Glomerular endothelial cell (primary cell): Measurements from ENCODE around the gene NLGN4X. TPM values are rescaled to one million over a fixed set of nuclear protein-coding genes. Genes with fewer than 3 reads are reported as not detected.

Source experiments
- DNase-seq: peaks from one replicate; pipeline ENCODE4 v3.0.0-alpha.2; 2011; ENCODE audit warnings: low read depth, low spot score; ENCODE audit errors: extremely low read depth
- total RNA-seq: library from RNA; depleted of rRNA; stranded (reverse); fragments of >200 nt; gene quantifications from 2 replicates; pipeline ENCODE4 v1.2.3, GENCODE V29; 2015

The NLGN4X gene
- total RNA-seq: 2.2 and 2.9 TPM in 2 replicates

GRCh38 chrX:6228720-6229119, at the start of gene NLGN4X:
TSS of gene NLGN4X (minus strand) at chrX:6228867. CDS start at chrX:6151466, 77,401 bp downstream.
- DNase-seq: no peak

- DNase-seq: no peak
These were observed 37.4 kb upstream of the NLGN4X start for GRCh38 chrX:6266041-6266440.

GRCh38 chrX:6262959-6263358, 34.3 kb upstream of the NLGN4X start:
- DNase-seq: no peak

- no peak for DNase-seq
These were observed 28.4 kb upstream of the NLGN4X start for GRCh38 chrX:6257025-6257424.

GRCh38 chrX:6244666-6245065, 16.0 kb upstream of the NLGN4X start:
- no peak for DNase-seq

- no peak for DNase-seq
These were observed 9.9 kb upstream of the NLGN4X start for GRCh38 chrX:6238576-6238975.

- DNase-seq: no peak
These were observed 732 bp downstream of the NLGN4X start for GRCh38 chrX:6227935-6228334.

GRCh38 chrX:6227453-6227835, 1.2 kb downstream of the NLGN4X start:
- no peak for DNase-seq

GRCh38 chrX:6226596-6227452, 1.8 kb downstream of the NLGN4X start:
- DNase-seq: no peak

GRCh38 chrX:6225911-6226595, 2.6 kb downstream of the NLGN4X start:
- DNase-seq: no peak

- DNase-seq: no peak
These were observed 3.3 kb downstream of the NLGN4X start for GRCh38 chrX:6225288-6225910.

GRCh38 chrX:6223516-6223915, 5.2 kb downstream of the NLGN4X start:
- no peak for DNase-seq

- DNase-seq: no peak
These were observed 18.4 kb downstream of the NLGN4X start for GRCh38 chrX:6210230-6210629.

- no peak for DNase-seq
These were observed 25.0 kb downstream of the NLGN4X start for GRCh38 chrX:6203462-6204215.

GRCh38 chrX:6199486-6199885, 29.2 kb downstream of the NLGN4X start:
- DNase-seq: no peak

GRCh38 chrX:6187256-6187655, 41.4 kb downstream of the NLGN4X start:
- no peak for DNase-seq

GRCh38 chrX:6184900-6185515, 43.7 kb downstream of the NLGN4X start:
- no peak for DNase-seq

- no peak for DNase-seq
These were observed 52.8 kb downstream of the NLGN4X start for GRCh38 chrX:6175914-6176313.

- DNase-seq: no peak
These were observed 58.2 kb downstream of the NLGN4X start for GRCh38 chrX:6170424-6170823.

GRCh38 chrX:6169407-6169806, 59.3 kb downstream of the NLGN4X start:
- DNase-seq: no peak

- DNase-seq: no peak
These were observed 64.9 kb downstream of the NLGN4X start for GRCh38 chrX:6163721-6164120.
